ENCODE results near the gene ZMYND8.

The ZMYND8 gene

DNA sequence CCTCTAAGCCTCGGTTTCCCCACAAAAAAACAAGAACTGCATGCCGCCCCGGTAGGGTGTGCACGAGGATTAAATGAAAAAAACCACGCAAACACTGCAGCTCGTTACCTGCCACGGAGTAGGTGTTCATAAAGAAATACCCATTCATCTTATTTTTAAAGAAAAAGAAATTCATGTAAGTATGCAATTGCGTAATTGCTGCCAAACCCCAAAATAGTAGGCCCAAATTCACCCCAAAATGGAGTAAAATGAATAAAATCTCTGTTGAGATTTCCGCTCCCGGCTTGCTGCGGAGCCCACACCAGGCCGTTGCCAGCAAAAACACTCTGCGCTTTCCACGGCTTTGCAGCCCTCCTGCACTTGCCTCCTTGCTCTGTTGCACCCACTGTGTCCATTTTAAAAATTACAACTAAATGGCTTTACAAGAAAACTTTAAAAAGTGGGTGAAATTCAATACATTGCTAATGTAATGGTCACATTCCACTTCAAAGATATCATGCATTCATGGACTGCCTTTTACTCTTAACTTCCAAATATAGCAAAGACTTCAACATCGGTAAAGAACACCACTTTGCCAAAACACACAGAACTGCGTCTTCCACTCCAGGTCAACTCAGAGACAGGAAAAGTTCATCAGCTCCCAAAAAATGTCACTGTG is 125.0 kb downstream of the ZMYND8 start:
- Histone ChIP-seq H3K36me3 (ENCODE audit: control insufficient read depth in 2 of 2, insufficient read depth in 1 of 2, low read length in 2 of 2) (peaks cover 26 to 71% of the 10 kb centered on the region in 2 experiments), H3K4me3 (ENCODE audit: low read depth, low read length) (no peak overlapping the region), H3K4me1 (ENCODE audit: control insufficient read depth, insufficient read depth, low read length) (no peaks in the 10 kb centered on the region), H3K9me3 (ENCODE audit: control insufficient read depth, insufficient read depth, low read depth, low read length) (no peaks in the 10 kb centered on the region), H3K27ac (ENCODE audit: extremely low read depth, low read depth, low read length) (no peak overlapping the region)
- CTCF ChIA-PET = interaction anchor here (1.8 kb wide), 1 partner anchor 12 kb away, joined by 5 read pairs; no protein-coding TSS in a partner anchor
- POLR2A ChIA-PET = no interaction called here
- no peak for TF ChIP-seq ZNF211 (tag by site-specific recombination; IDR thresholded peaks at IDR 0.05; ENCODE audit: low read depth)
- TF ChIP-seq, protein P1, sequence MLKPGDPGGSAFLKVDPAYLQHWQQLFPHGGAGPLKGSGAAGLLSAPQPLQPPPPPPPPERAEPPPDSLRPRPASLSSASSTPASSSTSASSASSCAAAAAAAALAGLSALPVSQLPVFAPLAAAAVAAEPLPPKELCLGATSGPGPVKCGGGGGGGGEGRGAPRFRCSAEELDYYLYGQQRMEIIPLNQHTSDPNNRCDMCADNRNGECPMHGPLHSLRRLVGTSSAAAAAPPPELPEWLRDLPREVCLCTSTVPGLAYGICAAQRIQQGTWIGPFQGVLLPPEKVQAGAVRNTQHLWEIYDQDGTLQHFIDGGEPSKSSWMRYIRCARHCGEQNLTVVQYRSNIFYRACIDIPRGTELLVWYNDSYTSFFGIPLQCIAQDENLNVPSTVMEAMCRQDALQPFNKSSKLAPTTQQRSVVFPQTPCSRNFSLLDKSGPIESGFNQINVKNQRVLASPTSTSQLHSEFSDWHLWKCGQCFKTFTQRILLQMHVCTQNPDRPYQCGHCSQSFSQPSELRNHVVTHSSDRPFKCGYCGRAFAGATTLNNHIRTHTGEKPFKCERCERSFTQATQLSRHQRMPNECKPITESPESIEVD (tag by site-specific recombination; IDR thresholded peaks at IDR 0.05) = 0 out of 2 replicates have a peak, but pooled peaks have one; percentile 10

DNA sequence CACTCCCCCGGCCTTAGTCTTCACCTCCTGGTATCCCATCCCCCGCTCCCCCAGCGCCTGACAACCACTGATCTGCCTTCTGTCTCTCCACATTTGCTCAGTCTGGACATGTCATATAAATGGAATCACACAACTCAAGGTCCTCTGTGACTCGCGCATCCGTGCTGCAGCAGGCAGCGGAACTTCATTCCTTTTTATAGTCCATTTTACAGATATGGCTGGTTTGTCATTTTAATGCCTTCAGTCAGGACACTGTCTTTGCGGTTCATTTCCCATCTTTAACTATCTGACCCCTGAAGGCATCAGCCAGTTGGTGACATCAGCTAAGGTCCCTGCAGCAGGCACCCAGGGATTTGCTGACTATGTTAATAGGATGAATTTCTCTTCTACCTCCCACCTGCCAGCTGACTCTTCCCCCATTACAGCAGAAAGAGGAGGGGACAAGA is 125.7 kb downstream of the ZMYND8 start:
- no peak overlapping the region for H3K27ac ChIP-seq (ENCODE audit: extremely low read depth, low read depth, low read length)

DNA sequence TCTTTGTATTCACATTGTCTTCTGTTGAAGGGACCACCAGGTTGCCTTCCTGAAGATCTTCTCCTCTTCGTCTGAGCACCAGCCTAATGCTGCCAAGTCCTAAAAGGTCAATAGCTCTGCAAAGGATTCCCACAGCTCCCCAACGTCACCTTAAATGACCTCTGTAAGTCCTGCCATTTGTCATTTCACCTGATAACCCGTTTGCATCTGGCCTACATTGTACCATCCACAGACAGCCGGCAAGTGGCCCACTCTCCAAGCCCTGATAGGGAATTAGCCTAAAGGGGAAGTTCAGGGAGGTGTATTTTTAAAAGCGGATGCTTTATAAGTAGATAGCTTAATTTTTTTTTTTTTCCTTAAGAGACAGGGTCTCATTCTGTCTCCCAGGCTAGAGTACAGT is 127.8 kb downstream of the ZMYND8 start:
- Histone ChIP-seq H3K4me3 (ENCODE audit: low read depth, low read length) (no peak overlapping the region), H3K4me1 (ENCODE audit: control insufficient read depth, insufficient read depth, low read length) (no peaks in the 10 kb centered on the region), H3K9me3 (ENCODE audit: control insufficient read depth, insufficient read depth, low read depth, low read length) (no peaks in the 10 kb centered on the region), H3K36me3 (ENCODE audit: control insufficient read depth in 2 of 2, insufficient read depth in 1 of 2, low read length in 2 of 2) (peaks cover 23 to 67% of the 10 kb centered on the region in 2 experiments), H3K27ac (ENCODE audit: extremely low read depth, low read depth, low read length) (no peak overlapping the region)
- ChIA-PET CTCF (interaction anchor here (0.7 to 1.1 kb wide), 3 partner anchors 9 to 666 kb away, joined by 3 read pairs; no protein-coding TSS in a partner anchor), POLR2A (no interaction called here)
- TF ChIP-seq ZNF624 (tag by site-specific recombination; IDR thresholded peaks at IDR 0.05) (no peak), ZNF660 (tag by site-specific recombination; IDR thresholded peaks at IDR 0.05) (no peak), ZNF510 (tag by site-specific recombination; IDR thresholded peaks at IDR 0.05; ENCODE audit: insufficient replicate concordance) (no peak), ZNF350 (tag by site-specific recombination; IDR thresholded peaks at IDR 0.05) (no peak), ZNF747 (tag by site-specific recombination; IDR thresholded peaks at IDR 0.05) (no peak), ZNF433 (tag by site-specific recombination; IDR thresholded peaks at IDR 0.05; ENCODE audit: low read depth) (no peak), ZNF558 (tag by site-specific recombination; IDR thresholded peaks at IDR 0.05) (no peak), FEZF1 (tag by site-specific recombination; IDR thresholded peaks at IDR 0.05) (no peak), ZNF654 (tag by site-specific recombination; IDR thresholded peaks at IDR 0.05; ENCODE audit: low read depth) (no peak), ZNF202 (tag by site-specific recombination; IDR thresholded peaks at IDR 0.05; ENCODE audit: borderline replicate concordance) (no peak), ZNF175 (tag by site-specific recombination; IDR thresholded peaks at IDR 0.05) (no peak), ZBTB20 (tag by site-specific recombination; IDR thresholded peaks at IDR 0.05) (no peak)
- TF ChIP-seq, protein P2, sequence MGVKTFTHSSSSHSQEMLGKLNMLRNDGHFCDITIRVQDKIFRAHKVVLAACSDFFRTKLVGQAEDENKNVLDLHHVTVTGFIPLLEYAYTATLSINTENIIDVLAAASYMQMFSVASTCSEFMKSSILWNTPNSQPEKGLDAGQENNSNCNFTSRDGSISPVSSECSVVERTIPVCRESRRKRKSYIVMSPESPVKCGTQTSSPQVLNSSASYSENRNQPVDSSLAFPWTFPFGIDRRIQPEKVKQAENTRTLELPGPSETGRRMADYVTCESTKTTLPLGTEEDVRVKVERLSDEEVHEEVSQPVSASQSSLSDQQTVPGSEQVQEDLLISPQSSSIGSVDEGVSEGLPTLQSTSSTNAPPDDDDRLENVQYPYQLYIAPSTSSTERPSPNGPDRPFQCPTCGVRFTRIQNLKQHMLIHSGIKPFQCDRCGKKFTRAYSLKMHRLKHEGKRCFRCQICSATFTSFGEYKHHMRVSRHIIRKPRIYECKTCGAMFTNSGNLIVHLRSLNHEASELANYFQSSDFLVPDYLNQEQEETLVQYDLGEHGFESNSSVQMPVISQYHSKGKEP (tag by site-specific recombination; IDR thresholded peaks at IDR 0.05) = no peak
- TF ChIP-seq, protein P1 (tag by site-specific recombination; IDR thresholded peaks at IDR 0.05) = no peak

More for the DNA sequence above, 125.7 kb downstream of the ZMYND8 start:
- H3K4me1 ChIP-seq (ENCODE audit: control insufficient read depth, insufficient read depth, low read length) = no peaks in the 10 kb centered on the region
- H3K36me3 ChIP-seq (ENCODE audit: control insufficient read depth in 2 of 2, insufficient read depth in 1 of 2, low read length in 2 of 2) = peaks cover 28 to 71% of the 10 kb centered on the region in 2 experiments
- POLR2A ChIA-PET = no interaction called here
- no peak overlapping the region for H3K4me3 ChIP-seq (ENCODE audit: low read depth, low read length)
- TF ChIP-seq, protein P3, sequence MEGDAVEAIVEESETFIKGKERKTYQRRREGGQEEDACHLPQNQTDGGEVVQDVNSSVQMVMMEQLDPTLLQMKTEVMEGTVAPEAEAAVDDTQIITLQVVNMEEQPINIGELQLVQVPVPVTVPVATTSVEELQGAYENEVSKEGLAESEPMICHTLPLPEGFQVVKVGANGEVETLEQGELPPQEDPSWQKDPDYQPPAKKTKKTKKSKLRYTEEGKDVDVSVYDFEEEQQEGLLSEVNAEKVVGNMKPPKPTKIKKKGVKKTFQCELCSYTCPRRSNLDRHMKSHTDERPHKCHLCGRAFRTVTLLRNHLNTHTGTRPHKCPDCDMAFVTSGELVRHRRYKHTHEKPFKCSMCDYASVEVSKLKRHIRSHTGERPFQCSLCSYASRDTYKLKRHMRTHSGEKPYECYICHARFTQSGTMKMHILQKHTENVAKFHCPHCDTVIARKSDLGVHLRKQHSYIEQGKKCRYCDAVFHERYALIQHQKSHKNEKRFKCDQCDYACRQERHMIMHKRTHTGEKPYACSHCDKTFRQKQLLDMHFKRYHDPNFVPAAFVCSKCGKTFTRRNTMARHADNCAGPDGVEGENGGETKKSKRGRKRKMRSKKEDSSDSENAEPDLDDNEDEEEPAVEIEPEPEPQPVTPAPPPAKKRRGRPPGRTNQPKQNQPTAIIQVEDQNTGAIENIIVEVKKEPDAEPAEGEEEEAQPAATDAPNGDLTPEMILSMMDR (tag by site-specific recombination; IDR thresholded peaks at IDR 0.05) = no peak
- TF ChIP-seq ZNF132 (tag by site-specific recombination; IDR thresholded peaks at IDR 0.05; ENCODE audit: borderline replicate concordance) (no peak), ZNF248 (tag by site-specific recombination; IDR thresholded peaks at IDR 0.05) (no peak), ZNF664 (tag by site-specific recombination; IDR thresholded peaks at IDR 0.05) (no peak), KLF8 (tag by site-specific recombination; IDR thresholded peaks at IDR 0.05) (no peak), ZNF600 (tag by site-specific recombination; IDR thresholded peaks at IDR 0.05) (no peak)
- TF ChIP-seq, protein P4, sequence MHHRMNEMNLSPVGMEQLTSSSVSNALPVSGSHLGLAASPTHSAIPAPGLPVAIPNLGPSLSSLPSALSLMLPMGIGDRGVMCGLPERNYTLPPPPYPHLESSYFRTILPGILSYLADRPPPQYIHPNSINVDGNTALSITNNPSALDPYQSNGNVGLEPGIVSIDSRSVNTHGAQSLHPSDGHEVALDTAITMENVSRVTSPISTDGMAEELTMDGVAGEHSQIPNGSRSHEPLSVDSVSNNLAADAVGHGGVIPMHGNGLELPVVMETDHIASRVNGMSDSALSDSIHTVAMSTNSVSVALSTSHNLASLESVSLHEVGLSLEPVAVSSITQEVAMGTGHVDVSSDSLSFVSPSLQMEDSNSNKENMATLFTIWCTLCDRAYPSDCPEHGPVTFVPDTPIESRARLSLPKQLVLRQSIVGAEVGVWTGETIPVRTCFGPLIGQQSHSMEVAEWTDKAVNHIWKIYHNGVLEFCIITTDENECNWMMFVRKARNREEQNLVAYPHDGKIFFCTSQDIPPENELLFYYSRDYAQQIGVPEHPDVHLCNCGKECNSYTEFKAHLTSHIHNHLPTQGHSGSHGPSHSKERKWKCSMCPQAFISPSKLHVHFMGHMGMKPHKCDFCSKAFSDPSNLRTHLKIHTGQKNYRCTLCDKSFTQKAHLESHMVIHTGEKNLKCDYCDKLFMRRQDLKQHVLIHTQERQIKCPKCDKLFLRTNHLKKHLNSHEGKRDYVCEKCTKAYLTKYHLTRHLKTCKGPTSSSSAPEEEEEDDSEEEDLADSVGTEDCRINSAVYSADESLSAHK (tag by site-specific recombination; IDR thresholded peaks at IDR 0.05) = no peak
- CTCF ChIA-PET = no interaction called here
- H3K9me3 ChIP-seq (ENCODE audit: control insufficient read depth, insufficient read depth, low read depth, low read length) = no peaks in the 10 kb centered on the region

Data from HEK293 (cell line).